ENCODE results near the gene GTF2IRD1. TPM values are rescaled to one million over a fixed set of nuclear protein-coding genes. Genes with fewer than 3 reads are reported as not detected.
"Not testable (repeated sequence)": the region's sequence is repeated elsewhere in the genome, so short reads cannot be mapped to it uniquely, and the experiment has no call there.

GTF2IRD1 gene
- total RNA-seq, 3 donors from 2014 or later: 1.6 to 2.6 (median 1.9) TPM

GRCh38 chr7:74518041-74518440 is 64.3 kb downstream of the GTF2IRD1 start:
- Mint-ChIP-seq H3K36me3 (ENCODE audit: insufficient read depth) (peaks cover 2% of the 10 kb centered on the region), H3K4me1 (ENCODE audit: low read depth) (no peaks in the 10 kb centered on the region), H3K27me3 (ENCODE audit: low read depth) (no peaks in the 10 kb centered on the region), H3K9me3 (peaks cover 3% of the 10 kb centered on the region), H3K4me3 (no peak overlapping the region)
- no peak for DNase-seq
- ATAC-seq: no peak

- ATAC-seq: no peak
- Mint-ChIP-seq H3K4me1 (ENCODE audit: low read depth) (no peaks in the 10 kb centered on the region), H3K9me3 (peaks cover 3% of the 10 kb centered on the region), H3K27me3 (ENCODE audit: low read depth) (no peaks in the 10 kb centered on the region), H3K4me3 (no peak overlapping the region), H3K36me3 (ENCODE audit: insufficient read depth) (peaks cover 2% of the 10 kb centered on the region)
- DNase-seq: no peak
Observed at GRCh38 chr7:74518654-74519053, 64.9 kb downstream of the GTF2IRD1 start.

GRCh38 chr7:74519395-74519794 is 65.7 kb downstream of the GTF2IRD1 start:
- Mint-ChIP-seq H3K9me3 (peaks cover 3% of the 10 kb centered on the region), H3K27me3 (ENCODE audit: low read depth) (no peaks in the 10 kb centered on the region), H3K4me1 (ENCODE audit: low read depth) (no peaks in the 10 kb centered on the region), H3K36me3 (ENCODE audit: insufficient read depth) (peaks cover 2% of the 10 kb centered on the region), H3K4me3 (no peak overlapping the region)
- ATAC-seq (no peak), DNase-seq (no peak)

- no peak overlapping the region for H3K4me3 Mint-ChIP-seq
- DNase-seq (no peak), ATAC-seq (no peak)
- H3K36me3 Mint-ChIP-seq (ENCODE audit: insufficient read depth): peaks cover 2% of the 10 kb centered on the region
- peaks cover 3% of the 10 kb centered on the region for H3K9me3 Mint-ChIP-seq
- H3K27me3 Mint-ChIP-seq (ENCODE audit: low read depth): no peaks in the 10 kb centered on the region
- H3K4me1 Mint-ChIP-seq (ENCODE audit: low read depth): no peaks in the 10 kb centered on the region
Observed at GRCh38 chr7:74521855-74522254, 68.1 kb downstream of the GTF2IRD1 start.

GRCh38 chr7:74522281-74522905 is 68.7 kb downstream of the GTF2IRD1 start:
- no peak for ATAC-seq
- H3K4me3 Mint-ChIP-seq: no peak overlapping the region
- H3K27me3 Mint-ChIP-seq (ENCODE audit: low read depth): no peaks in the 10 kb centered on the region
- H3K9me3 Mint-ChIP-seq: peaks cover 3% of the 10 kb centered on the region
- no peaks in the 10 kb centered on the region for H3K4me1 Mint-ChIP-seq (ENCODE audit: low read depth)
- H3K36me3 Mint-ChIP-seq (ENCODE audit: insufficient read depth): peaks cover 2% of the 10 kb centered on the region
- no peak for DNase-seq

- Mint-ChIP-seq H3K4me3 (no peak overlapping the region), H3K4me1 (ENCODE audit: low read depth) (no peaks in the 10 kb centered on the region), H3K36me3 (ENCODE audit: insufficient read depth) (peaks cover 2% of the 10 kb centered on the region), H3K9me3 (peaks cover 3% of the 10 kb centered on the region), H3K27me3 (ENCODE audit: low read depth) (no peaks in the 10 kb centered on the region)
- no peak for ATAC-seq
- no peak for DNase-seq
Observed at GRCh38 chr7:74523015-74523414, 69.3 kb downstream of the GTF2IRD1 start.

- Mint-ChIP-seq H3K9me3 (peaks cover 3% of the 10 kb centered on the region), H3K4me3 (no peak overlapping the region), H3K4me1 (ENCODE audit: low read depth) (no peaks in the 10 kb centered on the region), H3K36me3 (ENCODE audit: insufficient read depth) (peaks cover 2% of the 10 kb centered on the region), H3K27me3 (ENCODE audit: low read depth) (no peaks in the 10 kb centered on the region)
- no peak for ATAC-seq
- no peak for DNase-seq
Observed at GRCh38 chr7:74525140-74525539, 71.4 kb downstream of the GTF2IRD1 start.

- Mint-ChIP-seq H3K4me3 (no peak overlapping the region), H3K4me1 (ENCODE audit: low read depth) (no peaks in the 10 kb centered on the region), H3K9me3 (peaks cover 3% of the 10 kb centered on the region), H3K36me3 (ENCODE audit: insufficient read depth) (peaks cover 2% of the 10 kb centered on the region), H3K27me3 (ENCODE audit: low read depth) (no peaks in the 10 kb centered on the region)
- DNase-seq (no peak), ATAC-seq (no peak)
Observed at GRCh38 chr7:74525881-74526280, 72.2 kb downstream of the GTF2IRD1 start.

- Mint-ChIP-seq H3K4me1 (ENCODE audit: low read depth) (no peaks in the 10 kb centered on the region), H3K36me3 (ENCODE audit: insufficient read depth) (no peaks in the 10 kb centered on the region)
- no peak for ATAC-seq
Observed at GRCh38 chr7:74526780-74527179, 73.1 kb downstream of the GTF2IRD1 start.

GRCh38 chr7:74527842-74528241 is 74.1 kb downstream of the GTF2IRD1 start:
- H3K4me1 Mint-ChIP-seq (ENCODE audit: low read depth): no peaks in the 10 kb centered on the region
- ATAC-seq (no peak), DNase-seq (no peak)
- no peaks in the 10 kb centered on the region for H3K9me3 Mint-ChIP-seq
- no peaks in the 10 kb centered on the region for H3K36me3 Mint-ChIP-seq (ENCODE audit: insufficient read depth)
- no peaks in the 10 kb centered on the region for H3K27me3 Mint-ChIP-seq (ENCODE audit: low read depth)
- no peak overlapping the region for H3K4me3 Mint-ChIP-seq

More at GRCh38 chr7:74526780-74527179, 73.1 kb downstream of the GTF2IRD1 start:
- Mint-ChIP-seq H3K4me3 (no peak overlapping the region), H3K9me3 (no peaks in the 10 kb centered on the region), H3K27me3 (ENCODE audit: low read depth) (no peaks in the 10 kb centered on the region)
- no peak for DNase-seq

GRCh38 chr7:74528773-74529172 is 75.1 kb downstream of the GTF2IRD1 start:
- DNase-seq; H3K4me1 Mint-ChIP-seq (ENCODE audit: low read depth); H3K27me3 Mint-ChIP-seq (ENCODE audit: low read depth); H3K36me3 Mint-ChIP-seq (ENCODE audit: insufficient read depth); H3K9me3 Mint-ChIP-seq; ATAC-seq; H3K4me3 Mint-ChIP-seq: not testable (repeated sequence)

- H3K4me3 Mint-ChIP-seq: no peak overlapping the region
- DNase-seq: no peak
Observed at GRCh38 chr7:74535951-74536356, 82.2 kb downstream of the GTF2IRD1 start.

GRCh38 chr7:74541937-74542336 is 88.2 kb downstream of the GTF2IRD1 start:
- H3K27me3 Mint-ChIP-seq (ENCODE audit: low read depth); H3K36me3 Mint-ChIP-seq (ENCODE audit: insufficient read depth); H3K4me1 Mint-ChIP-seq (ENCODE audit: low read depth); ATAC-seq; H3K9me3 Mint-ChIP-seq; DNase-seq; H3K4me3 Mint-ChIP-seq: not testable (repeated sequence)

More at GRCh38 chr7:74535951-74536356, 82.2 kb downstream of the GTF2IRD1 start:
- no peaks in the 10 kb centered on the region for H3K9me3 Mint-ChIP-seq
- no peak for ATAC-seq
- H3K4me1 Mint-ChIP-seq (ENCODE audit: low read depth): no peaks in the 10 kb centered on the region
- no peaks in the 10 kb centered on the region for H3K27me3 Mint-ChIP-seq (ENCODE audit: low read depth)
- H3K36me3 Mint-ChIP-seq (ENCODE audit: insufficient read depth): no peaks in the 10 kb centered on the region

GRCh38 chr7:74542558-74543117 is 88.9 kb downstream of the GTF2IRD1 start:
- DNase-seq (no peak), ATAC-seq (no peak)
- Mint-ChIP-seq H3K9me3 (peaks cover 4% of the 10 kb centered on the region), H3K4me3 (no peak overlapping the region), H3K27me3 (ENCODE audit: low read depth) (no peaks in the 10 kb centered on the region), H3K4me1 (ENCODE audit: low read depth) (no peaks in the 10 kb centered on the region), H3K36me3 (ENCODE audit: insufficient read depth) (peaks cover 3% of the 10 kb centered on the region)

- ATAC-seq (peak in 1 of 2 donors; percentile 48), DNase-seq (peak; percentile 17)
- Mint-ChIP-seq H3K36me3 (ENCODE audit: insufficient read depth) (peaks cover 3% of the 10 kb centered on the region), H3K4me3 (no peak overlapping the region), H3K27me3 (ENCODE audit: low read depth) (no peaks in the 10 kb centered on the region), H3K4me1 (ENCODE audit: low read depth) (no peaks in the 10 kb centered on the region), H3K9me3 (peaks cover 4% of the 10 kb centered on the region)
Observed at GRCh38 chr7:74544706-74545469, 91.2 kb downstream of the GTF2IRD1 start.
